A549 (cell line): ENCODE results near the gene PNPLA6. TPM values are rescaled to one million over a fixed set of nuclear protein-coding genes. Genes with fewer than 3 reads are reported as not detected.

ENCODE experiments used
- ATAC-seq, 2 experiments: fragments of 200-7000 bp in 1 of 2; fragments of >200 bp in 1 of 2; cut with Nextera tagmentation in 1 of 2; cut with Tn5 transposase in 1 of 2; 3 replicates each; pipeline versions ENCODE4 v1.8.0 to v1.9.1; 2018 to 2020; ENCODE audit warnings: mild to moderate bottlenecking in 1 of 2, moderate library complexity in 1 of 2
- CTCF ChIA-PET: fragments of 300-600 bp; sonication (Branson Sonifier 250); formaldehyde crosslinking; extraction: SDS; loops from one replicate; lab custom pipeline; 2021; ENCODE audit warnings: antibody characterized with exemption, inconsistent platforms; lab: Yijun Ruan, JAX
- POLR2A ChIA-PET: fragments of 350-600 bp; formaldehyde crosslinking; extraction: SDS; loops from one replicate; lab custom pipeline; 2021; ENCODE audit warnings: antibody characterized with exemption, inconsistent platforms; lab: Yijun Ruan, JAX
- DNase-seq, 2 experiments: peaks; one replicate each; pipeline versions ENCODE4 v3.0.0 to v3.0.0-alpha.2; 2011 to 2016; ENCODE audit warnings: low read depth in 1 of 2, low spot score in 1 of 2
- FAIRE-seq: peaks from 2 replicates; lab custom pipeline; 2011; peaks lifted over from hg19 to GRCh38; lab: Jason Lieb, UNC
- H3K27ac ChIP-seq, 2 experiments: fragments of >200 bp; sonication (Bioruptor Twin); formaldehyde crosslinking; 3 replicates each; pipeline ENCODE4 v1.5.1; 2016 to 2017
- H3K4me1 ChIP-seq: fragments of >200 bp; sonication (Bioruptor Twin); formaldehyde crosslinking; 3 replicates; pipeline ENCODE4 v1.6.1; 2016
- H3K4me2 ChIP-seq: fragments of >200 bp; sonication (Bioruptor Twin); formaldehyde crosslinking; 3 replicates; pipeline ENCODE4 v1.6.1; 2016
- H3K4me3 ChIP-seq: fragments of >200 bp; sonication (Bioruptor Twin); formaldehyde crosslinking; 3 replicates; pipeline ENCODE4 v1.5.1; 2016
- H3K9me3 ChIP-seq: fragments of >200 bp; sonication (Bioruptor Twin); formaldehyde crosslinking; 3 replicates; pipeline ENCODE4 v1.6.1; 2016
- ATOH8 ChIP-seq: fragments of 250-450 bp; sonication (Bioruptor Pico); IDR thresholded peaks from 2 replicates; pipeline ENCODE4 v1.5.0; 2020; ENCODE audit warnings: low read depth, mild to moderate bottlenecking, moderate library complexity
- CBX2 ChIP-seq: fragments of 200-600 bp; sonication (generic); IDR thresholded peaks from 2 replicates; pipeline ENCODE4 v1.6.1; 2016; ENCODE audit warnings: low read depth, mild to moderate bottlenecking, borderline replicate concordance
- CBX8 ChIP-seq: fragments of 200-600 bp; sonication (generic); IDR thresholded peaks from 2 replicates; pipeline ENCODE4 v1.6.1; 2016
- CEBPB ChIP-seq, 2 experiments: fragments of >200 bp in 1 of 2; sonication (Bioruptor Twin) in 1 of 2; formaldehyde crosslinking in 1 of 2; IDR thresholded peaks; 2 replicates each; pipeline ENCODE4 v1.6.1; 2012 to 2016
- CTCF ChIP-seq: fragments of >200 bp; sonication (Bioruptor Twin); formaldehyde crosslinking; IDR thresholded peaks from 3 replicates; pipeline ENCODE4 v1.5.1; 2016
- EHF ChIP-seq: fragments of 250-450 bp; sonication (Bioruptor Pico); IDR thresholded peaks from 2 replicates; pipeline ENCODE4 v1.5.0; 2020; ENCODE audit warnings: mild to moderate bottlenecking
- GATA3 ChIP-seq: IDR thresholded peaks from 2 replicates; pipeline ENCODE4 v1.6.1; 2012; ENCODE audit warnings: borderline replicate concordance
- HDAC2 ChIP-seq: fragments of 200-600 bp; sonication (generic); IDR thresholded peaks from 2 replicates; pipeline ENCODE4 v1.6.1; 2016
- HEYL ChIP-seq: fragments of 250-450 bp; sonication (Bioruptor Pico); IDR thresholded peaks from 2 replicates; pipeline ENCODE4 v1.8.0; 2021; ENCODE audit warnings: mild to moderate bottlenecking, moderate library complexity
- HOXA7 ChIP-seq: fragments of 250-450 bp; sonication (Bioruptor Pico); IDR thresholded peaks from 2 replicates; pipeline ENCODE4 v1.5.0; 2020; ENCODE audit warnings: mild to moderate bottlenecking, moderate library complexity
- HOXB5 ChIP-seq: fragments of 250-450 bp; sonication (Bioruptor Pico); IDR thresholded peaks from 2 replicates; pipeline ENCODE4 v1.5.0; 2020; ENCODE audit warnings: mild to moderate bottlenecking, moderate library complexity
- JUNB ChIP-seq: fragments of >200 bp; sonication (Bioruptor Twin); formaldehyde crosslinking; IDR thresholded peaks from 2 replicates; pipeline ENCODE4 v1.6.1; 2016
- KDM1A ChIP-seq: fragments of 200-600 bp; sonication (generic); IDR thresholded peaks from 2 replicates; pipeline ENCODE4 v1.6.1; 2016; ENCODE audit warnings: low read depth, mild to moderate bottlenecking
- KDM5A ChIP-seq: fragments of 200-600 bp; sonication (generic); IDR thresholded peaks from 2 replicates; pipeline ENCODE4 v1.6.1; 2016; ENCODE audit warnings: antibody characterized with exemption, mild to moderate bottlenecking
- MAX ChIP-seq: IDR thresholded peaks from 2 replicates; pipeline ENCODE4 v1.6.1; 2012
- MYC ChIP-seq: IDR thresholded peaks from 2 replicates; pipeline ENCODE4 v1.6.1; 2012; ENCODE audit warnings: mild to moderate bottlenecking, inconsistent platforms, low read length, improper control_type of control experiment, borderline replicate concordance
- NFE2L2 ChIP-seq: fragments of 150-350 bp; conservative IDR thresholded peaks from 2 replicates; pipeline ENCODE4 v1.6.1; 2014; ENCODE audit warnings: low read length
- POLR2A ChIP-seq: IDR thresholded peaks from 2 replicates; pipeline ENCODE4 v1.6.1; 2012; ENCODE audit warnings: mild to moderate bottlenecking, low read length
- POLR2AphosphoS2 ChIP-seq: conservative IDR thresholded peaks from 2 replicates; pipeline ENCODE4 v1.6.1; 2012; ENCODE audit warnings: low read length, improper control_type of control experiment, inconsistent platforms
- RARB ChIP-seq: fragments of 250-450 bp; sonication (Bioruptor Pico); IDR thresholded peaks from 2 replicates; pipeline ENCODE4 v1.8.0; 2021; ENCODE audit warnings: mild to moderate bottlenecking, moderate library complexity
- RNF2 ChIP-seq: fragments of 200-600 bp; sonication (generic); IDR thresholded peaks from 2 replicates; pipeline ENCODE4 v1.6.1; 2016; ENCODE audit warnings: low read depth, mild to moderate bottlenecking, antibody characterized with exemption, moderate library complexity, borderline replicate concordance
- SMC3 ChIP-seq: fragments of >200 bp; sonication (Bioruptor Twin); formaldehyde crosslinking; IDR thresholded peaks from 3 replicates; pipeline ENCODE4 v1.6.1; 2018; ENCODE audit warnings: inconsistent platforms
- SREBF2 ChIP-seq: fragments of 450-650 bp; IDR thresholded peaks from 2 replicates; pipeline ENCODE4 v1.6.1; 2014; ENCODE audit warnings: mild to moderate bottlenecking, moderate library complexity
- TP53 ChIP-seq: fragments of 250-450 bp; sonication (Bioruptor Pico); IDR thresholded peaks from 2 replicates; pipeline ENCODE4 v1.5.0; 2021; ENCODE audit warnings: mild to moderate bottlenecking, moderate library complexity
- USF2 ChIP-seq: fragments of 450-650 bp; IDR thresholded peaks from 2 replicates; pipeline ENCODE4 v1.6.1; 2014; ENCODE audit warnings: antibody characterized with exemption
- ZC3H11A ChIP-seq: fragments of 450-650 bp; IDR thresholded peaks from 2 replicates; pipeline ENCODE4 v1.6.1; 2014; ENCODE audit warnings: antibody characterized with exemption, mild to moderate bottlenecking
- ZFP36 ChIP-seq: fragments of 450-650 bp; IDR thresholded peaks from 2 replicates; pipeline ENCODE4 v1.6.1; 2014; ENCODE audit warnings: borderline replicate concordance; ENCODE audit not compliant: partially characterized antibody
- ZNF302 ChIP-seq: fragments of 250-450 bp; sonication (Bioruptor Pico); IDR thresholded peaks from 2 replicates; pipeline ENCODE4 v1.9.0; 2021; ENCODE audit warnings: inconsistent platforms, mild to moderate bottlenecking, moderate library complexity
- ZSCAN20 ChIP-seq: fragments of 250-450 bp; sonication (Bioruptor Pico); IDR thresholded peaks from 2 replicates; pipeline ENCODE4 v1.8.0; 2022; ENCODE audit warnings: mild to moderate bottlenecking, moderate library complexity
- WGBS: methylation state at CpG from one replicate; pipeline ENCODE4 v1.1.6; 2017; ENCODE audit errors: missing lambda C conversion rate; 5-methylcytosine and 5-hydroxymethylcytosine counted together
- polyA plus RNA-seq, 4 experiments: library from polyadenylated mRNA; depleted of rRNA in 3 of 4; stranded (reverse); fragments of >200 nt; fragmentation: RNase III in 1 of 4; extraction: RNeasy Plus Mini Kit Qiagen cat#74134 plus additional on column Dnase treatment in 1 of 4; gene quantifications; 2 replicates in 3 of 4; 3 replicates in 1 of 4; pipeline ENCODE4 v1.2.3, GENCODE V29; 2011 to 2017

PNPLA6 gene
- polyA plus RNA-seq, 2 of the 4 experiments (the other 2 are of a cell fraction), result 17.0 to 58.1 TPM

GRCh38 chr19:7542556-7543348, 7.2 kb downstream of the PNPLA6 start:
- Histone ChIP-seq H3K4me1 (no peaks in the 10 kb centered on the region), H3K9me3 (no peaks in the 10 kb centered on the region), H3K27ac (no peak overlapping the region), H3K4me3 (no peak overlapping the region), H3K4me2 (no peak overlapping the region)
- ATAC-seq (no peak), DNase-seq (no peak), FAIRE-seq (no peak)
- TF ChIP-seq MYC (no peak), SMC3 (no peak), CBX2 (no peak), SREBF2 (no peak)
- WGBS, result 96% methylated on average over 8 of the region's 24 CpGs
- ChIA-PET POLR2A (no interaction called here), CTCF (no interaction called here)

GRCh38 chr19:7544626-7545025, 9.1 kb downstream of the PNPLA6 start:
- TF ChIP-seq ZNF302 (CRISPR knock-in tag) (no peak), HDAC2 (no peak), HEYL (CRISPR knock-in tag) (no peak), HOXB5 (CRISPR knock-in tag) (no peak), ATOH8 (CRISPR knock-in tag) (no peak), MAX (no peak), ZFP36 (no peak), EHF (CRISPR knock-in tag) (no peak), KDM1A (no peak), NFE2L2 (no peak), CEBPB (IDR thresholded peaks at IDR 0.05) (no peak), JUNB (no peak), POLR2AphosphoS2 (no peak), ZSCAN20 (no peak)
- POLR2A ChIA-PET, result no interaction called here
- 87% methylated on average over 3 of the region's 3 CpGs for WGBS
- no peak for DNase-seq
- ATAC-seq, result no peak
- CTCF ChIA-PET, result interaction anchor here (0.7 to 2.6 kb wide), 3 partner anchors 24 to 988 kb away, joined by 3 to 5 read pairs (median 4); no protein-coding TSS in a partner anchor
- H3K4me3 ChIP-seq, result no peak overlapping the region
- no peaks in the 10 kb centered on the region for H3K9me3 ChIP-seq
- no peak overlapping the region for H3K27ac ChIP-seq
- no peak for FAIRE-seq
- H3K4me2 ChIP-seq, result no peak overlapping the region
- H3K4me1 ChIP-seq, result no peaks in the 10 kb centered on the region

- DNase-seq (no peak), ATAC-seq (no peak), FAIRE-seq (no peak)
- H3K4me3 ChIP-seq, result no peak overlapping the region
- no peak overlapping the region for H3K27ac ChIP-seq
- H3K4me1 ChIP-seq, result no peaks in the 10 kb centered on the region
- ChIA-PET CTCF (interaction anchor here (0.7 to 2.6 kb wide), 2 partner anchors 23 to 989 kb away, joined by 3 to 5 read pairs; no protein-coding TSS in a partner anchor), POLR2A (interaction anchor here (0.6 kb wide), 1 partner anchor 383 kb away, joined by 3 read pairs; no protein-coding TSS in a partner anchor)
- 90% methylated on average over 8 of the region's 8 CpGs for WGBS
- TF ChIP-seq JUNB, result no peak
- TF ChIP-seq GATA3, result no peak
- TF ChIP-seq MYC, result no peak
- no peak for TF ChIP-seq USF2
- no peak for TF ChIP-seq KDM5A
- TF ChIP-seq TP53 (CRISPR knock-in tag), result no peak
- TF ChIP-seq CBX2, result no peak
- no peak for TF ChIP-seq HOXA7 (CRISPR knock-in tag)
- TF ChIP-seq ZC3H11A, result no peak
- no peak for TF ChIP-seq RNF2
- no peak for TF ChIP-seq POLR2A
- no peak for TF ChIP-seq RARB (CRISPR knock-in tag)
- no peak for TF ChIP-seq CBX8
- TF ChIP-seq CTCF, result no peak
- no peaks in the 10 kb centered on the region for H3K9me3 ChIP-seq
- no peak overlapping the region for H3K4me2 ChIP-seq
These were observed 9.8 kb downstream of the PNPLA6 start for GRCh38 chr19:7545300-7545699.
